Measurements from ENCODE around the gene EFHB. TPM values are rescaled to one million over a fixed set of nuclear protein-coding genes. Genes with fewer than 3 reads are reported as not detected.
A peak's percentile ranks its signal among the peaks of the same experiment; 100 is the strongest.
"Not testable (repeated sequence)": the region's sequence is repeated elsewhere in the genome, so short reads cannot be mapped to it uniquely, and the experiment has no call there.

EFHB gene
- total and polyA plus RNA-seq, 10 of the 15 experiments (the other 5 are each of a cell fraction or from before 2014, with no cell fraction given) = 0.12 to 0.95 (median 0.53) TPM; not detected in 3

- ChIA-PET CTCF (interaction anchor here (1.2 to 1.3 kb wide), 2 partner anchors 12 to 14 kb away, joined by 3 to 5 read pairs; no protein-coding TSS in a partner anchor), SMC1A (ENCODE audit: uncharacterized antibody, unreplicated experiment) (interaction anchor here (3.3 kb wide), 1 partner anchor 13 kb away, joined by 14 read pairs; no protein-coding TSS in a partner anchor)
- H3K79me2 ChIP-seq (ENCODE audit: control insufficient read depth, insufficient read depth, low read length); H3K4me1 ChIP-seq (ENCODE audit: control insufficient read depth, insufficient read depth, low read length); ATAC-seq; DNase-seq (ENCODE audit: low read depth, low spot score); H3K27ac ChIP-seq (ENCODE audit: control insufficient read depth, insufficient read depth); H3K4me2 ChIP-seq (ENCODE audit: control insufficient read depth, insufficient read depth); FAIRE-seq; H2AFZ ChIP-seq (ENCODE audit: control insufficient read depth, low read depth, low read length); BruUV-seq (replicated peaks); H3K4me3 ChIP-seq; H3K27me3 ChIP-seq (replicated peaks in 1 of 2; ENCODE audit: control insufficient read depth in 2 of 2, insufficient read depth in 2 of 2, low read length in 1 of 2); H3K9ac ChIP-seq (ENCODE audit: control insufficient read depth, insufficient read depth, low read length); in situ Hi-C loops (cut with MboI); POLR2A ChIA-PET; H3K36me3 ChIP-seq (ENCODE audit: control insufficient read depth in 2 of 2, insufficient read depth in 2 of 2, low read length in 1 of 2); H4K20me1 ChIP-seq (ENCODE audit: control insufficient read depth, insufficient read depth); RAD21 ChIA-PET (ENCODE audit: unreplicated experiment); intact Hi-C loops (cut with micrococcal nuclease; ENCODE audit: unreplicated experiment); H3K9me3 ChIP-seq (replicated peaks; ENCODE audit: control insufficient read depth, insufficient read depth, low read length): not testable (repeated sequence)
- WGBS (ENCODE audit: insufficient coverage, insufficient replicate concordance, low lambda C conversion rate, missing lambda C conversion rate) = 32% methylated on average over 7 of the region's 7 CpGs
- peak; percentile 32; the same call in 1 of the 2 replicates for TF ChIP-seq ATF7 (IDR thresholded peaks at IDR 0.05; ENCODE audit: low read depth)
Measured at GRCh38 chr3:19899833-19900232, 34.2 kb downstream of the EFHB start.

GRCh38 chr3:19899264-19899663 is 34.8 kb downstream of the EFHB start:
- no peak for TF ChIP-seq RAD21 (IDR thresholded peaks at IDR 0.05; ENCODE audit: insufficient read depth, low read depth, low read length)
- no peak for TF ChIP-seq ZNF207 (IDR thresholded peaks at IDR 0.05; ENCODE audit: borderline replicate concordance)
- TF ChIP-seq TARDBP (IDR thresholded peaks at IDR 0.05; ENCODE audit: borderline replicate concordance) = no peak
- TF ChIP-seq KDM1A (IDR thresholded peaks at IDR 0.05; ENCODE audit: borderline replicate concordance) = no peak
- intact Hi-C loops (cut with micrococcal nuclease; ENCODE audit: unreplicated experiment) (no loop called here), in situ Hi-C loops (cut with MboI) (no loop called here)
- Histone ChIP-seq H3K9me3 (replicated peaks; ENCODE audit: control insufficient read depth, insufficient read depth, low read length) (no peaks in the 10 kb centered on the region), H3K4me1 (ENCODE audit: control insufficient read depth, insufficient read depth, low read length) (no peaks in the 10 kb centered on the region), H3K9ac (ENCODE audit: control insufficient read depth, insufficient read depth, low read length) (no peak overlapping the region), H2AFZ (ENCODE audit: control insufficient read depth, low read depth, low read length) (no peak overlapping the region), H4K20me1 (ENCODE audit: control insufficient read depth, insufficient read depth) (no peaks in the 10 kb centered on the region), H3K36me3 (ENCODE audit: control insufficient read depth in 2 of 2, insufficient read depth in 2 of 2, low read length in 1 of 2) (no peaks in the 10 kb centered on the region), H3K79me2 (ENCODE audit: control insufficient read depth, insufficient read depth, low read length) (no peaks in the 10 kb centered on the region), H3K27me3 (replicated peaks in 1 of 2; ENCODE audit: control insufficient read depth in 2 of 2, insufficient read depth in 2 of 2, low read length in 1 of 2) (no peaks in the 10 kb centered on the region), H3K4me3 (no peak overlapping the region), H3K27ac (ENCODE audit: control insufficient read depth, insufficient read depth) (no peak overlapping the region), H3K4me2 (ENCODE audit: control insufficient read depth, insufficient read depth) (no peak overlapping the region)
- ChIA-PET SMC1A (ENCODE audit: uncharacterized antibody, unreplicated experiment) (interaction anchor here (0.6 to 3.3 kb wide), 2 partner anchors 13 to 220 kb away, joined by 3 to 14 read pairs; no protein-coding TSS in a partner anchor), CTCF (interaction anchor here (1.2 to 1.3 kb wide), 2 partner anchors 12 to 13 kb away, joined by 3 to 5 read pairs; no protein-coding TSS in a partner anchor), RAD21 (ENCODE audit: unreplicated experiment) (no interaction called here), POLR2A (no interaction called here)
- no TSS peak for BruUV-seq (replicated peaks)
- FAIRE-seq = no peak
- no peak for ATAC-seq
- DNase-seq (ENCODE audit: low read depth, low spot score) = no peak
- 90% methylated on average over 2 of the region's 2 CpGs for WGBS (ENCODE audit: insufficient coverage, insufficient replicate concordance, low lambda C conversion rate, missing lambda C conversion rate)

Measured in GM12878 (cell line).